Measurements from ENCODE around the gene ATP6V1F.

- TF ChIP-seq ELF4 (IDR thresholded peaks at IDR 0.05) (no peak), NFRKB (IDR thresholded peaks at IDR 0.05) (no peak), L3MBTL2 (conservative IDR thresholded peaks at IDR 0.05) (no peak), CTBP1 (IDR thresholded peaks at IDR 0.05; ENCODE audit: borderline replicate concordance) (no peak), SP1 (IDR thresholded peaks at IDR 0.05) (no peak)
Measured at GRCh38 chr7:128891942-128892269, 29.2 kb downstream of the ATP6V1F start.
